Panc1 (cell line): ENCODE results near the gene RNF213. TPM values are rescaled to one million over a fixed set of nuclear protein-coding genes. Genes with fewer than 3 reads are reported as not detected.

Experiments
- ATAC-seq: fragments of 200-7000 bp; cut with Tn5 transposase; 2 replicates; pipeline ENCODE4 v1.9.1; 2020; ENCODE audit warnings: mild to moderate bottlenecking, moderate library complexity
- BruUV-seq: library from RNA; stranded (reverse); fragments of 400-500 nt; replicated peaks from 2 replicates; lab custom pipeline; 2021; lab: Mats Ljungman, UMichigan
- CTCF ChIA-PET: fragments of 300-600 bp; sonication (Branson Sonifier 250); formaldehyde crosslinking; loops from one replicate; lab custom pipeline; 2022; ENCODE audit warnings: antibody characterized with exemption; lab: Charles Lee
- POLR2A ChIA-PET: fragments of 300-600 bp; sonication (Branson Sonifier 250); formaldehyde crosslinking; loops from one replicate; lab custom pipeline; 2022; ENCODE audit warnings: antibody characterized with exemption; lab: Charles Lee
- DNase-seq: peaks from one replicate; pipeline ENCODE4 v3.0.0-alpha.2; 2010; ENCODE audit warnings: low read depth, low spot score
- H3K27ac ChIP-seq: 2 replicates; pipeline ENCODE4 v1.5.1; 2011; ENCODE audit warnings: mild to moderate bottlenecking, low read length, inconsistent platforms
- H3K27me3 ChIP-seq: fragments of 200-500 bp; sonication (Bioruptor generic); 2 replicates; pipeline ENCODE4 v1.6.0; 2014; ENCODE audit warnings: low read length, inconsistent platforms; ENCODE audit not compliant: control insufficient read depth, insufficient read depth
- H3K36me3 ChIP-seq: fragments of 200-500 bp; sonication (Bioruptor generic); 2 replicates; pipeline ENCODE4 v1.5.1; 2014; ENCODE audit warnings: inconsistent platforms, mild to moderate bottlenecking, low read length, moderate library complexity; ENCODE audit not compliant: control insufficient read depth, insufficient read depth
- H3K4me1 ChIP-seq: 2 replicates; pipeline ENCODE4 v1.5.1; 2011; ENCODE audit warnings: inconsistent platforms, mild to moderate bottlenecking, low read length, moderate library complexity; ENCODE audit not compliant: control insufficient read depth, insufficient read depth
- H3K4me3 ChIP-seq, 2 experiments: 2 replicates each; pipeline ENCODE4 v1.5.1; 2011 to 2012; ENCODE audit warnings: low read depth in 2 of 2, low read length in 2 of 2, mild to moderate bottlenecking in 2 of 2, inconsistent platforms in 1 of 2, moderate library complexity in 1 of 2
- H3K9me3 ChIP-seq: fragments of 200-500 bp; sonication (Bioruptor generic); 2 replicates; pipeline ENCODE4 v1.5.1; 2014; ENCODE audit warnings: low read depth, mild to moderate bottlenecking, inconsistent platforms, low read length, moderate library complexity; ENCODE audit not compliant: control insufficient read depth, insufficient read depth
- POLR2AphosphoS5 ChIP-seq: IDR thresholded peaks from 2 replicates; pipeline ENCODE4 v1.6.1; 2012; ENCODE audit warnings: mild to moderate bottlenecking, low read depth, low read length, moderate library complexity
- REST ChIP-seq, 2 experiments: IDR thresholded peaks; 2 replicates each; pipeline ENCODE4 v1.6.1; 2011 to 2012; ENCODE audit warnings: low read depth in 2 of 2, control low read depth in 1 of 2, low read length in 1 of 2, mild to moderate bottlenecking in 1 of 2, moderate library complexity in 1 of 2; ENCODE audit not compliant: insufficient read depth in 1 of 2
- SIN3A ChIP-seq: IDR thresholded peaks from 2 replicates; pipeline ENCODE4 v1.6.1; 2012; ENCODE audit warnings: low read depth, mild to moderate bottlenecking, low read length, moderate library complexity, borderline replicate concordance; ENCODE audit not compliant: insufficient read depth
- TCF7L2 ChIP-seq: IDR thresholded peaks from 2 replicates; pipeline ENCODE4 v1.6.1; 2011; ENCODE audit warnings: mild to moderate bottlenecking, low read depth, low read length, inconsistent platforms
- in situ Hi-C: cut with HindIII; loops from 2 replicates; pipeline ENCODE4 v1.10.0; 2016; ENCODE audit warnings: low sequenced_read_pairs, low pct_unique_long_range_greater_than_20kb
- intact Hi-C: fragments of 100-400 bp; cut with micrococcal nuclease; formaldehyde crosslinking; loops from one replicate; pipeline ENCODE4 v1.10.0; 2022; ENCODE audit not compliant: unreplicated experiment
- total RNA-seq: library from RNA; stranded (reverse); gene quantifications from one replicate; pipeline ENCODE4 v1.2.1, GENCODE V29; 2021; ENCODE audit not compliant: unreplicated experiment
- TF ChIP-seq, protein P1 (sequence below): fragments of 450-650 bp; IDR thresholded peaks from 2 replicates; pipeline ENCODE4 v1.5.1; 2017; ENCODE audit warnings: mild to moderate bottlenecking

The RNF213 gene
- total RNA-seq, 1 experiment from 2014 or later, result 230 TPM

- in situ Hi-C loops, result no loop called here
- POLR2A ChIA-PET, result no interaction called here
Observed at GRCh38 chr17:80360396-80360795, 99.7 kb downstream of the RNF213 start.

DNA sequence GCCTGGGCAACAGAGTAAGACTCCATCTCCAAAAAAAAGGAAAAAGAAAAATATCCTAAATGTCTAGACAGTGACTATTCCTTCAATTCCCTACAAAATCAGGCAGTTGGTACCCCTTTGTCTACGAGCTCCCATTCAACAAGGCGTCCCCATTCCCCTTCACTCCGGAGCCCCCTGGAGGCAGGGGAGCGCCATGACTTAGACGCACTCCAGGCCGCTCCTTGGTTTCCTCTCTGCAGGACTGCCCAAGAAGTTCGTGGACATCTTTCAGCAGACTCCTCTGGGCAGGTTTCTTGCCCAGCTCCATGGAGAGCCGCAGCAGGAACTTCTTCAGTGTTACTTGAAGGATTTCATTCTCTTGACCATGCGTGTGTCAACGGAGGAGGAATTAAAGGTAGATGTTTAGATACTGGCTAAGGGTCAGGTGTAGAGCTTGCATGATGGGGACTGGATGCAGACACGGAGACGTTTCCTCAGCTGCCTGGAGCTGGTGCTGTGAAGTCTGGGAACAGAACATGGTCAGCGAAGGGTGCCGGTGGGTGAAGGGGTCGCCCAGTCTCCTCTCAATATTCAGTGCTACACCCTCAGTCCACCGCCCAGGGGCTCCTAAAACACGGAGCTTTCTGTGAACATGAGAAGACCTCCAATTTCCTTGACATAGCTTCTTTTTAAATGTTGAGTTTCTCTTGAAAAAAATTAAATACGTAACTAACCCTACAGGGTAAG lies 101.0 kb downstream of the RNF213 start:
- in situ Hi-C loops (no loop called here), intact Hi-C loops (no loop called here)
- Histone ChIP-seq H3K36me3 (peaks cover 65% of the 10 kb centered on the region), H3K27ac (no peak overlapping the region), H3K27me3 (no peaks in the 10 kb centered on the region), H3K4me1 (no peaks in the 10 kb centered on the region), H3K4me3 (no peak overlapping the region), H3K9me3 (no peaks in the 10 kb centered on the region)
- peak; percentile 40; the same call in 1 of the 2 replicates for ATAC-seq
- no peak for DNase-seq
- TF ChIP-seq REST (IDR thresholded peaks at IDR 0.05; ENCODE audit: insufficient read depth in 1 of 2, low read depth in 2 of 2, low read length in 1 of 2) (no peak), TCF7L2 (no peak), SIN3A (no peak), POLR2AphosphoS5 (no peak)
- TF ChIP-seq, protein P1, sequence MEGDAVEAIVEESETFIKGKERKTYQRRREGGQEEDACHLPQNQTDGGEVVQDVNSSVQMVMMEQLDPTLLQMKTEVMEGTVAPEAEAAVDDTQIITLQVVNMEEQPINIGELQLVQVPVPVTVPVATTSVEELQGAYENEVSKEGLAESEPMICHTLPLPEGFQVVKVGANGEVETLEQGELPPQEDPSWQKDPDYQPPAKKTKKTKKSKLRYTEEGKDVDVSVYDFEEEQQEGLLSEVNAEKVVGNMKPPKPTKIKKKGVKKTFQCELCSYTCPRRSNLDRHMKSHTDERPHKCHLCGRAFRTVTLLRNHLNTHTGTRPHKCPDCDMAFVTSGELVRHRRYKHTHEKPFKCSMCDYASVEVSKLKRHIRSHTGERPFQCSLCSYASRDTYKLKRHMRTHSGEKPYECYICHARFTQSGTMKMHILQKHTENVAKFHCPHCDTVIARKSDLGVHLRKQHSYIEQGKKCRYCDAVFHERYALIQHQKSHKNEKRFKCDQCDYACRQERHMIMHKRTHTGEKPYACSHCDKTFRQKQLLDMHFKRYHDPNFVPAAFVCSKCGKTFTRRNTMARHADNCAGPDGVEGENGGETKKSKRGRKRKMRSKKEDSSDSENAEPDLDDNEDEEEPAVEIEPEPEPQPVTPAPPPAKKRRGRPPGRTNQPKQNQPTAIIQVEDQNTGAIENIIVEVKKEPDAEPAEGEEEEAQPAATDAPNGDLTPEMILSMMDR, result no peak; the same call in 1 of the 2 replicates
- BruUV-seq, result no TSS peak
- ChIA-PET CTCF (interaction anchor here (0.6 kb wide), 1 partner anchor 248 kb away, joined by 5 read pairs; no protein-coding TSS in a partner anchor), POLR2A (interaction anchor here (0.8 kb wide), 1 partner anchor 324 kb away, joined by 3 read pairs; no protein-coding TSS in a partner anchor)

More at GRCh38 chr17:80360396-80360795, 99.7 kb downstream of the RNF213 start:
- Histone ChIP-seq H3K4me1 (no peaks in the 10 kb centered on the region), H3K36me3 (peaks cover 60% of the 10 kb centered on the region), H3K4me3 (no peak overlapping the region), H3K9me3 (no peaks in the 10 kb centered on the region), H3K27ac (no peak overlapping the region), H3K27me3 (no peaks in the 10 kb centered on the region)
- ATAC-seq, result no peak
- intact Hi-C loops, result no loop called here
- CTCF ChIA-PET, result no interaction called here
- no TSS peak for BruUV-seq
- TF ChIP-seq TCF7L2, result no peak
- no peak for TF ChIP-seq REST (IDR thresholded peaks at IDR 0.05; ENCODE audit: insufficient read depth in 1 of 2, low read depth in 2 of 2, low read length in 1 of 2)
- TF ChIP-seq, protein P1, result no peak
- no peak for TF ChIP-seq POLR2AphosphoS5
- no peak for TF ChIP-seq SIN3A
- DNase-seq, result no peak
